ENCODE results near the gene PACSIN2. TPM values are rescaled to one million over a fixed set of nuclear protein-coding genes. Genes with fewer than 3 reads are reported as not detected.

PACSIN2 gene
- total and polyA plus RNA-seq, 2 of the 13 experiments (the other 11 are each of a cell fraction or from before 2014, with no cell fraction given) = 54.1 to 68.8 TPM

DNA sequence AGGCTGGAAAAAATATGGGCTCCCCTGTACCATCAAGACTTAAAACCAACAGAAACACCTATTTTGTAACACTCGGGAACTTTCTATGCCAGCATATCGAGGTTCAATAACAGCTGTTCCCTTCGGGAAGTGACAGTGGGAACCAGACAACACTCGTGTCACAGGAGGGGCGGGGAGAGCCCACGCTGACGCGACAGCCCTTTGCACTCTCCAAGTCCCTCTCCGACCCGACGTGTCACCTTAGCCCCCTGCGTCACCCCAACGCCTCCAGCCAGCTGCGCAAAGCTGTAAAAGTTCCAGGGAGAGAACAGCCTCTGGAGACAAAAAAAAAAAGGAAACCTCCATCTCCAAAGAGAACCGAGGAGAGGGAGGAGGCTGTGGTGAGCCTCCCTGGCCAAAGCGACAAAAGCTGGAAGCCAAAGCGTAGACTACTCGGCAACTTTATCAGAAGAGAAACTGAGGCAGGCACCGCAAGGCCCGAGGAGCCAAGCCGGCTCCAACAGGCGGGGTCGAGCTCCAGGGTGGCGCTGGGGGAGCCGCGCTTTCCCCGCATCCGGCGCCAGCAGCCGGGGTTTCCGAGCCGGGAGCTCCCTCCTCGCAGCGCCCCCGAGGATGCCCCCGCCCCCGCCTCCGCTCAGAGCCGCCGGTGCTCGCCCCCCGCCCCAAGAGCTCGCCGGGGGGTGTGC is 158.6 kb downstream of the PACSIN2 start (continued):
- TF ChIP-seq, protein P1, sequence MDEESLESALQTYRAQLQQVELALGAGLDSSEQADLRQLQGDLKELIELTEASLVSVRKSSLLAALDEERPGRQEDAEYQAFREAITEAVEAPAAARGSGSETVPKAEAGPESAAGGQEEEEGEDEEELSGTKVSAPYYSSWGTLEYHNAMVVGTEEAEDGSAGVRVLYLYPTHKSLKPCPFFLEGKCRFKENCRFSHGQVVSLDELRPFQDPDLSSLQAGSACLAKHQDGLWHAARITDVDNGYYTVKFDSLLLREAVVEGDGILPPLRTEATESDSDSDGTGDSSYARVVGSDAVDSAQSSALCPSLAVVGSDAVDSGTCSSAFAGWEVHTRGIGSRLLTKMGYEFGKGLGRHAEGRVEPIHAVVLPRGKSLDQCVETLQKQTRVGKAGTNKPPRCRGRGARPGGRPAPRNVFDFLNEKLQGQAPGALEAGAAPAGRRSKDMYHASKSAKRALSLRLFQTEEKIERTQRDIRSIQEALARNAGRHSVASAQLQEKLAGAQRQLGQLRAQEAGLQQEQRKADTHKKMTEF (CRISPR knock-in tag; IDR thresholded peaks at IDR 0.05) = peak; percentile 16; the same call in 1 of the 2 replicates
- TF ChIP-seq POLR2A (IDR thresholded peaks at IDR 0.05; ENCODE audit: insufficient read depth in 1 of 2, low read depth in 2 of 2, low read length in 2 of 2) = 0 out of 4 replicates have a peak, but pooled peaks of 1 of the 2 experiments have one; percentile 38
- peak; percentile 21; the same call in 1 of the 2 replicates for TF ChIP-seq ZNF205 (CRISPR knock-in tag; IDR thresholded peaks at IDR 0.05)
- TF ChIP-seq ZNF777 (CRISPR knock-in tag; IDR thresholded peaks at IDR 0.05) = peak; percentile 63; the same call in 1 of the 2 replicates
- 0 out of 2 replicates have a peak, but pooled peaks have one; percentile 9 for TF ChIP-seq SP5 (CRISPR knock-in tag; IDR thresholded peaks at IDR 0.05; ENCODE audit: borderline replicate concordance, low read depth)
- 0 out of 2 replicates have a peak, but pooled peaks have one; percentile 31 for TF ChIP-seq HIVEP1 (CRISPR knock-in tag; IDR thresholded peaks at IDR 0.05)
- TF ChIP-seq ZNF883 (CRISPR knock-in tag; IDR thresholded peaks at IDR 0.05; ENCODE audit: not compliant biosample characterization) = no peak
- peak; percentile 26; the same call in 1 of the 2 replicates for TF ChIP-seq MYC (CRISPR knock-in tag; IDR thresholded peaks at IDR 0.05; ENCODE audit: borderline replicate concordance)
- TF ChIP-seq, protein P2, sequence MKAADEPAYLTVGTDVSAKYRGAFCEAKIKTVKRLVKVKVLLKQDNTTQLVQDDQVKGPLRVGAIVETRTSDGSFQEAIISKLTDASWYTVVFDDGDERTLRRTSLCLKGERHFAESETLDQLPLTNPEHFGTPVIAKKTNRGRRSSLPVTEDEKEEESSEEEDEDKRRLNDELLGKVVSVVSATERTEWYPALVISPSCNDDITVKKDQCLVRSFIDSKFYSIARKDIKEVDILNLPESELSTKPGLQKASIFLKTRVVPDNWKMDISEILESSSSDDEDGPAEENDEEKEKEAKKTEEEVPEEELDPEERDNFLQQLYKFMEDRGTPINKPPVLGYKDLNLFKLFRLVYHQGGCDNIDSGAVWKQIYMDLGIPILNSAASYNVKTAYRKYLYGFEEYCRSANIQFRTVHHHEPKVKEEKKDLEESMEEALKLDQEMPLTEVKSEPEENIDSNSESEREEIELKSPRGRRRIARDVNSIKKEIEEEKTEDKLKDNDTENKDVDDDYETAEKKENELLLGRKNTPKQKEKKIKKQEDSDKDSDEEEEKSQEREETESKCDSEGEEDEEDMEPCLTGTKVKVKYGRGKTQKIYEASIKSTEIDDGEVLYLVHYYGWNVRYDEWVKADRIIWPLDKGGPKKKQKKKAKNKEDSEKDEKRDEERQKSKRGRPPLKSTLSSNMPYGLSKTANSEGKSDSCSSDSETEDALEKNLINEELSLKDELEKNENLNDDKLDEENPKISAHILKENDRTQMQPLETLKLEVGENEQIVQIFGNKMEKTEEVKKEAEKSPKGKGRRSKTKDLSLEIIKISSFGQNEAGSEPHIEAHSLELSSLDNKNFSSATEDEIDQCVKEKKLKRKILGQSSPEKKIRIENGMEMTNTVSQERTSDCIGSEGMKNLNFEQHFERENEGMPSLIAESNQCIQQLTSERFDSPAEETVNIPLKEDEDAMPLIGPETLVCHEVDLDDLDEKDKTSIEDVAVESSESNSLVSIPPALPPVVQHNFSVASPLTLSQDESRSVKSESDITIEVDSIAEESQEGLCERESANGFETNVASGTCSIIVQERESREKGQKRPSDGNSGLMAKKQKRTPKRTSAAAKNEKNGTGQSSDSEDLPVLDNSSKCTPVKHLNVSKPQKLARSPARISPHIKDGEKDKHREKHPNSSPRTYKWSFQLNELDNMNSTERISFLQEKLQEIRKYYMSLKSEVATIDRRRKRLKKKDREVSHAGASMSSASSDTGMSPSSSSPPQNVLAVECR (CRISPR knock-in tag; IDR thresholded peaks at IDR 0.05; ENCODE audit: borderline replicate concordance) = peak; percentile 8; the same call in 1 of the 2 replicates
- TF ChIP-seq ZBTB7B (CRISPR knock-in tag; IDR thresholded peaks at IDR 0.05) = 0 out of 2 replicates have a peak, but pooled peaks have one; percentile 35
- TF ChIP-seq, protein P3, sequence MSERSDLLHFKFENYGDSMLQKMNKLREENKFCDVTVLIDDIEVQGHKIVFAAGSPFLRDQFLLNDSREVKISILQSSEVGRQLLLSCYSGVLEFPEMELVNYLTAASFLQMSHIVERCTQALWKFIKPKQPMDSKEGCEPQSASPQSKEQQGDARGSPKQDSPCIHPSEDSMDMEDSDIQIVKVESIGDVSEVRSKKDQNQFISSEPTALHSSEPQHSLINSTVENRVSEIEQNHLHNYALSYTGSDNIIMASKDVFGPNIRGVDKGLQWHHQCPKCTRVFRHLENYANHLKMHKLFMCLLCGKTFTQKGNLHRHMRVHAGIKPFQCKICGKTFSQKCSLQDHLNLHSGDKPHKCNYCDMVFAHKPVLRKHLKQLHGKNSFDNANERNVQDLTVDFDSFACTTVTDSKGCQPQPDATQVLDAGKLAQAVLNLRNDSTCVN (CRISPR knock-in tag; IDR thresholded peaks at IDR 0.05; ENCODE audit: borderline replicate concordance) = no peak
- 0 out of 2 replicates have a peak, but pooled peaks have one; percentile 16 for TF ChIP-seq FOSL2 (CRISPR knock-in tag; IDR thresholded peaks at IDR 0.05)
- peak; percentile 81 for TF ChIP-seq SAP130 (CRISPR knock-in tag; IDR thresholded peaks at IDR 0.05; ENCODE audit: low read depth)
- TF ChIP-seq RELA (CRISPR knock-in tag; IDR thresholded peaks at IDR 0.05) = no peak
- TF ChIP-seq MIER2 (CRISPR knock-in tag; IDR thresholded peaks at IDR 0.05) = 0 out of 2 replicates have a peak, but pooled peaks have one; percentile 11
- TF ChIP-seq ZNF737 (CRISPR knock-in tag; IDR thresholded peaks at IDR 0.05; ENCODE audit: borderline replicate concordance) = no peak
- TF ChIP-seq NR2F6 (IDR thresholded peaks at IDR 0.05) = no peak
- peak; percentile 29; the same call in 1 of the 2 replicates for TF ChIP-seq NR2F6 (CRISPR knock-in tag; IDR thresholded peaks at IDR 0.05)
- no peak for TF ChIP-seq ZNF891 (CRISPR knock-in tag; IDR thresholded peaks at IDR 0.05)
- TF ChIP-seq ZNF768 (CRISPR knock-in tag; IDR thresholded peaks at IDR 0.05) = no peak
- no peak for TF ChIP-seq FLYWCH1 (CRISPR knock-in tag; IDR thresholded peaks at IDR 0.05)
- 0 out of 2 replicates have a peak, but pooled peaks have one; percentile 19 for TF ChIP-seq AHR (CRISPR knock-in tag; IDR thresholded peaks at IDR 0.05)
- no peak for TF ChIP-seq ZNF782 (CRISPR knock-in tag; IDR thresholded peaks at IDR 0.05; ENCODE audit: borderline replicate concordance)
